Measurements from ENCODE around the gene PRICKLE1.

- no peak for TF ChIP-seq POLR2A (IDR thresholded peaks at IDR 0.05)
- TF ChIP-seq, protein P1, sequence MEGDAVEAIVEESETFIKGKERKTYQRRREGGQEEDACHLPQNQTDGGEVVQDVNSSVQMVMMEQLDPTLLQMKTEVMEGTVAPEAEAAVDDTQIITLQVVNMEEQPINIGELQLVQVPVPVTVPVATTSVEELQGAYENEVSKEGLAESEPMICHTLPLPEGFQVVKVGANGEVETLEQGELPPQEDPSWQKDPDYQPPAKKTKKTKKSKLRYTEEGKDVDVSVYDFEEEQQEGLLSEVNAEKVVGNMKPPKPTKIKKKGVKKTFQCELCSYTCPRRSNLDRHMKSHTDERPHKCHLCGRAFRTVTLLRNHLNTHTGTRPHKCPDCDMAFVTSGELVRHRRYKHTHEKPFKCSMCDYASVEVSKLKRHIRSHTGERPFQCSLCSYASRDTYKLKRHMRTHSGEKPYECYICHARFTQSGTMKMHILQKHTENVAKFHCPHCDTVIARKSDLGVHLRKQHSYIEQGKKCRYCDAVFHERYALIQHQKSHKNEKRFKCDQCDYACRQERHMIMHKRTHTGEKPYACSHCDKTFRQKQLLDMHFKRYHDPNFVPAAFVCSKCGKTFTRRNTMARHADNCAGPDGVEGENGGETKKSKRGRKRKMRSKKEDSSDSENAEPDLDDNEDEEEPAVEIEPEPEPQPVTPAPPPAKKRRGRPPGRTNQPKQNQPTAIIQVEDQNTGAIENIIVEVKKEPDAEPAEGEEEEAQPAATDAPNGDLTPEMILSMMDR (IDR thresholded peaks at IDR 0.05) = no peak
These were observed 18.1 kb downstream of the PRICKLE1 start for GRCh38 chr12:42571327-42572009.
